GM19351 (cell line): ENCODE results near the gene DPCD.
A peak's percentile ranks its signal among the peaks of the same experiment; 100 is the strongest.

Source experiments
- ATAC-seq: cut with Tn5 transposase; IDR thresholded peaks from one replicate; pipeline ENCODE4 v1.9.1; 2021; ENCODE audit warnings: mild to moderate bottlenecking, moderate library complexity; ENCODE audit not compliant: unreplicated experiment

The DPCD gene

GRCh38 chr10:101587725-101588653 is at the start of gene DPCD, which contains the start of gene POLL:
Gene DPCD (plus strand): TSS chr10:101588321. CDS start chr10:101588337, 16 bp downstream.
Gene POLL (minus strand): TSS chr10:101588257. CDS start chr10:101587360, 897 bp downstream.
- ATAC-seq = peak; percentile 98

DNA sequence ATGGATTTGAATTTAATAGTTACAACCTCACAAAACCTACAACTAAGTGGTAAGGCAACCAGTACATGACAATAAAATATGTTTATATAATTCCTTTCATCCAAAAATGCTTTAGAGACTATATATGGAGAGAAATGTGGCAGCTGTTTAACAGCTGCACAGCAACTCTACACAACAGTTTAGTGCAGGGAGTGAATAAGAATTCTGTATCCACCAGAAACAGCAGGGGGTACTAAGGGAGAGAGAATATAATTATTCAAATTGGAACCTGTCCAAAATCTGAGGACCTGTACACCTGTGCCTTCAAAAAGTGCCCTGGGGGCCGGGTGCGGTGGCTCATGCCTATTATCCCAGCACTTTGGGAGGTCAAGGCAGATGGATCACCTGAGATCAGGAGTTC is 49.7 kb upstream of the DPCD start:
- no peak for ATAC-seq

DNA sequence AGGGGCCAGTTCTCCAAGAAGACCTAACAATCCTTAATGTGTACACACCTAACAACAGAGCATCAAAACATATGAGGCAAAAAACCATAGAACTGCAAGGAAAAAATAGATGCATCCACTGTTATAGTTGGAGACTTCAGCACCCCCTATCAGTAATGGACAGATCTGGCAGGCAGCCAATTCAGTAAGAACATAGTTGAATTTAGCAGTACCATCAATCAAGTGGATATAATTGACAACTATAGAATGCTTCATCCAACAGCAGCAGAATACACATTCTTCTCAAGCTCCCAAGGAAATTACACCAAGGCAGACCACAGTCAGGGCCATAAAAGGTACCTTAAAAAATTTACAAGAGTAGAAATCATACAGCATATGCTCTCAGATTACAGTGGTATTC is 42.2 kb upstream of the DPCD start:
- no peak for ATAC-seq

- no peak for ATAC-seq
These were observed 37.2 kb upstream of the DPCD start for GRCh38 chr10:101550965-101551364.

GRCh38 chr10:101552442-101552841 is 35.7 kb upstream of the DPCD start:
- ATAC-seq = no peak

GRCh38 chr10:101557541-101557940 is 30.6 kb upstream of the DPCD start:
- ATAC-seq = no peak

- ATAC-seq = no peak
These were observed 29.9 kb upstream of the DPCD start for GRCh38 chr10:101558204-101558603.

GRCh38 chr10:101558671-101559595 is 29.2 kb upstream of the DPCD start:
- ATAC-seq = no peak

GRCh38 chr10:101559596-101560297 is 28.4 kb upstream of the DPCD start:
- ATAC-seq = no peak

- no peak for ATAC-seq
These were observed 27.6 kb upstream of the DPCD start for GRCh38 chr10:101560298-101561067.

- ATAC-seq = no peak
These were observed 26.8 kb upstream of the DPCD start for GRCh38 chr10:101561068-101561915.

GRCh38 chr10:101562231-101562630 is 25.9 kb upstream of the DPCD start:
- no peak for ATAC-seq

DNA sequence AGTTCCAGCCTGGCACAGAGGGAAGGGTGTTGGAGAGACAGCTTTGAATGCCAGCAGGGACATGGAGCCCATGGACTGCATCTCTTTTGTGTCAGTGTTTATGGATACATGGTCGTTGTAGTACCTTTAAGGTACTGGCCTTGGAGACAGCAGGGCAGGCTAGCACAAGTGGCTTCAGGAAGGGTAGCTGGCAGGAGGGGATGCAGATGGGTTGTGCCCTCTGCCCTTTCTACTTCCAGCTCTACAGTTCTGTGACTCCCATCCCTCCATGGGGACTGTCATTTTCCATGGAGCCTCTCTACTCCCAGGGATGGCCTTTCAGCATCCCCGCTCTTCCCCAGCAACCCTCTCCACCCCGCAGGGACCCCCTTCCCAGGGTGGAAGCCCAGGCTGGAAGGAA is 25.1 kb upstream of the DPCD start:
- no peak for ATAC-seq

DNA sequence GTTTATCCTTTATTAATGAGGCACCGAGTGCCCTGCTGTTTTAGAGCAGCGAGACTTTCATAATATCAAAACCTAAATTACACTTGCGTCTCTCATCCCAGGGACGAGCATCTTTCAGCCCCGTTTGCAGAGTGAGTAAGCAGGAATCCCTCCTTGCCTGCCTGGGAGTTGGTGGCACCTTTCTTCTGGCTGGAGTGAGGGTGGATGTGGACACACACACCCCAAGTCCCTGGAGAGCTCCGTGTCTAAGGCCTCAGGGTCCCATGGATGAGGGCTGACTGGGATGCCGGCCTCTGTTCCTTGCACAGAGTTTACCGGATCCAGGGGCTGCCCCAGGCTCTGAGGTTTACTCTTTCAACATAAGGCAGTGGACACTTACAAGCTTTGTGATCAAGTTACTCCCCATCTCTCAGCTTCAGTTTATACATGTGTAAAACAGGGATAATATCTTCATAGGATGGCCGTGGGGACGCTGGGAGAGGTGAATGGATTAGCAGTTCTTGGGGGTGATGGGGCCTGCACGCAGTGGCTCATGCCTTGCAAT is 24.6 kb upstream of the DPCD start:
- no peak for ATAC-seq

- no peak for ATAC-seq
These were observed 23.6 kb upstream of the DPCD start for GRCh38 chr10:101564490-101564991.

- ATAC-seq = no peak
These were observed 22.7 kb upstream of the DPCD start for GRCh38 chr10:101565370-101565900.

- ATAC-seq = no peak
These were observed 22.2 kb upstream of the DPCD start for GRCh38 chr10:101565936-101566332.

- ATAC-seq = no peak
These were observed 21.6 kb upstream of the DPCD start for GRCh38 chr10:101566333-101567164.
